Left lung (tissue), 10 donors: Measurements from ENCODE around the gene APBA2. TPM values are rescaled to one million over a fixed set of nuclear protein-coding genes. Genes with fewer than 3 reads are reported as not detected.
"Not testable (repeated sequence)": the region's sequence is repeated elsewhere in the genome, so short reads cannot be mapped to it uniquely, and the experiment has no call there.

Source experiments
- ATAC-seq: fragments of 200-7000 bp; cut with Tn5 transposase; one replicate; pipeline ENCODE4 v1.9.1; 2020; ENCODE audit warnings: moderate library complexity
- DNase-seq, 4 donors: peaks; one replicate each; pipeline ENCODE4 v3.0.0-alpha.2; 2013 to 2020
- H3K27ac ChIP-seq, 2 donors: fragments of 200-600 bp; sonication (generic) in 1 of 2; one replicate each; pipeline versions ENCODE4 v1.5.0 to v1.8.0; 2020 to 2021
- H3K27me3 ChIP-seq, 2 donors: fragments of 200-600 bp; sonication (generic) in 1 of 2; one replicate each; pipeline versions ENCODE4 v1.5.0 to v1.8.0; 2020 to 2021
- H3K36me3 ChIP-seq, 2 donors: fragments of 200-600 bp; sonication (generic) in 1 of 2; one replicate each; pipeline versions ENCODE4 v1.5.0 to v1.8.0; 2020 to 2021
- H3K4me1 ChIP-seq, 2 donors: fragments of 200-600 bp; one replicate each; pipeline ENCODE4 v1.8.0; 2021
- H3K4me3 ChIP-seq, 2 donors: fragments of 200-600 bp; sonication (generic) in 1 of 2; one replicate each; pipeline versions ENCODE4 v1.5.0 to v1.8.0; 2020 to 2021; ENCODE audit warnings: mild to moderate bottlenecking in 1 of 2
- H3K9me3 ChIP-seq, 2 donors: fragments of 200-600 bp; sonication (generic) in 1 of 2; one replicate each; pipeline versions ENCODE4 v1.5.0 to v1.8.0; 2020 to 2021
- intact Hi-C, 2 donors: fragments of 100-400 bp; cut with DNase I; formaldehyde crosslinking; loops; one replicate each; pipeline versions ENCODE4 v1.11.2 to v1.14.2; 2022
- polyA plus RNA-seq, 6 donors: library from polyadenylated mRNA; unstranded; fragments of 120-200 nt; gene quantifications; one replicate each; pipeline ENCODE4 v1.2.1, GENCODE V29; 2013; ENCODE audit not compliant: insufficient read length in 6 of 6
- total RNA-seq, 2 donors: library from RNA; stranded (reverse); fragmentation: NEBNext Ultra II Directional; extraction: Animal tissue kit (Norgen Biotek cat#: 25700); gene quantifications; one replicate each; pipeline ENCODE4 v1.2.1, GENCODE V29; 2021
- TF ChIP-seq, protein P1 (sequence below), 2 donors: fragments of 200-600 bp; sonication (generic) in 1 of 2; IDR thresholded peaks; one replicate each; pipeline versions ENCODE4 v1.5.0 to v1.8.0; 2021; ENCODE audit warnings: antibody characterized with exemption in 2 of 2
- donor health status: DM: no; HTN: yes; CAD: no.
- donor health status: DM: no; HTN: no; CAD: no.

Gene APBA2
- total and polyA plus RNA-seq, 8 donors: 3.9 to 18.4 (median 11.1) TPM

DNA sequence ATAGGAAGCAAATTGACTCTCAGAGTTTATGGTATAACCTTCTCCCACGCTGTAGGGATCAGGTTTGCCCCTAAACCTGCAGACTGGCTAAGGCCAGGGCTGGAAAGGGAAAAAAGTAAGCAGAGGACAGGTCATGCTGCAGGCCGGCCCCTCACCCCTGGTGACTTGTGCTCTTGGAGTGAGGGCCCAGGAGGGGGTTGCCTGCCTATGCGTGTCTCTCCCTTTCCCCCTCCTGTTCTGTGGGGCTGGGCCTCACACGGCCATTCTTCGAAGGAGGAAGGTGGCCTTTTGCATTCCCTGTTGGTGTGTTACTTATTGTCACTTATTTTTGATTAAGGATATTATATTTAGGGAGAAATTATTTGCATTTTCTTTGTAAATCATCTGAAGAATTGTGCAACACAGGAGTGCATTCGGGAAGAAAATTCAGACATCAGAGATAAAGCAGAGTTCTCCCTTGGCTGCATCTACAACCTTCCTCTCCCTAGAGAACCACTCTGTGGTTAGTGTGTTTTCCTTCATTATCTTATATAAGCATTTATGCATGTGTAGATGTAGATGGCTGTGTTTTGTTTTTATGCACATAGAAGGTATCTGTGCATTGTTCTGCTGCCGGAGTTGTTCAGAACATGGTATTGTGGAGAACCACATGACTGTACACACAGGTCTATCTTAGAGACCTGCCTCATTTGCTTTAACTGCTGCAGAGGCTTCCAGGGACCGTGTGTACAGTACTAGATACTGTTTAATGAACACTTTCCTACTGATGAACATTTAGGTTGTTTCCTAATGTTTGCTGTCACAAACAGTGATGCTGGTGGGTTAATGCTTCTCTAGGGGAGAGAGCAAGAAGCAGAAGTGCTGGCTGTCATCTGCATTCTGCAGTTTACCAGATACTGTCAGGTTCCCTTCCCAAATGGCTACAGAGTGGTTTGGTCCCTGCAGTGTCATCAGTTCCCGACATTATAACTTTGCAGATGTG is 133.5 kb downstream of the APBA2 start:
- intact Hi-C loops: no loop called here
- Histone ChIP-seq H3K4me1 (no peaks in the 10 kb centered on the region), H3K27ac (no peak overlapping the region), H3K4me3 (no peak overlapping the region), H3K27me3 (no peaks in the 10 kb centered on the region), H3K9me3 (no peaks in the 10 kb centered on the region), H3K36me3 (no peaks in the 10 kb centered on the region)
- TF ChIP-seq, protein P1, sequence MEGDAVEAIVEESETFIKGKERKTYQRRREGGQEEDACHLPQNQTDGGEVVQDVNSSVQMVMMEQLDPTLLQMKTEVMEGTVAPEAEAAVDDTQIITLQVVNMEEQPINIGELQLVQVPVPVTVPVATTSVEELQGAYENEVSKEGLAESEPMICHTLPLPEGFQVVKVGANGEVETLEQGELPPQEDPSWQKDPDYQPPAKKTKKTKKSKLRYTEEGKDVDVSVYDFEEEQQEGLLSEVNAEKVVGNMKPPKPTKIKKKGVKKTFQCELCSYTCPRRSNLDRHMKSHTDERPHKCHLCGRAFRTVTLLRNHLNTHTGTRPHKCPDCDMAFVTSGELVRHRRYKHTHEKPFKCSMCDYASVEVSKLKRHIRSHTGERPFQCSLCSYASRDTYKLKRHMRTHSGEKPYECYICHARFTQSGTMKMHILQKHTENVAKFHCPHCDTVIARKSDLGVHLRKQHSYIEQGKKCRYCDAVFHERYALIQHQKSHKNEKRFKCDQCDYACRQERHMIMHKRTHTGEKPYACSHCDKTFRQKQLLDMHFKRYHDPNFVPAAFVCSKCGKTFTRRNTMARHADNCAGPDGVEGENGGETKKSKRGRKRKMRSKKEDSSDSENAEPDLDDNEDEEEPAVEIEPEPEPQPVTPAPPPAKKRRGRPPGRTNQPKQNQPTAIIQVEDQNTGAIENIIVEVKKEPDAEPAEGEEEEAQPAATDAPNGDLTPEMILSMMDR (IDR thresholded peaks at IDR 0.05): no peak
- ATAC-seq: no peak
- DNase-seq: no peak

DNA sequence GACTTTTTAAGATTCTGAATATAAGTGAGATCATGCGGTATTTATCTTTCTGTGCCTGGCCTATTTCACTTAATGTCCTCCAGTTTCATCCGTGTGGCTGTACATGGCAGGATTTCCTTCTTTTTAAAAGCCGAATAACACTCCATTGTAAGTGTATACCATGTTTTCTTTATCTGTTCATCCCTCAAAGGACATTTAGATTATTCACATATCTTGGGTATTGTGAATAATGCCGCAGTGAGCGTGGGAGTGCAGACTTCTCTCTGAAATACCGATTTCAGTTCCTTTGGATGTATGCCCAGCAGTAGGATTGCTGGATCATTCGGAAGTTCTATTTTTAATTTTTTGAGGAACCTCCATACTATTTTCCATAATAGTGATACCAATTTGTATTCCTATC is 136.1 kb downstream of the APBA2 start:
- Histone ChIP-seq H3K27ac (no peak overlapping the region), H3K27me3 (no peaks in the 10 kb centered on the region), H3K4me3 (no peak overlapping the region), H3K36me3 (no peaks in the 10 kb centered on the region), H3K4me1 (no peaks in the 10 kb centered on the region), H3K9me3 (no peaks in the 10 kb centered on the region)
- TF ChIP-seq, protein P1 (IDR thresholded peaks at IDR 0.05): no peak
- intact Hi-C loops: no loop called here
- ATAC-seq (no peak), DNase-seq (no peak)

DNA sequence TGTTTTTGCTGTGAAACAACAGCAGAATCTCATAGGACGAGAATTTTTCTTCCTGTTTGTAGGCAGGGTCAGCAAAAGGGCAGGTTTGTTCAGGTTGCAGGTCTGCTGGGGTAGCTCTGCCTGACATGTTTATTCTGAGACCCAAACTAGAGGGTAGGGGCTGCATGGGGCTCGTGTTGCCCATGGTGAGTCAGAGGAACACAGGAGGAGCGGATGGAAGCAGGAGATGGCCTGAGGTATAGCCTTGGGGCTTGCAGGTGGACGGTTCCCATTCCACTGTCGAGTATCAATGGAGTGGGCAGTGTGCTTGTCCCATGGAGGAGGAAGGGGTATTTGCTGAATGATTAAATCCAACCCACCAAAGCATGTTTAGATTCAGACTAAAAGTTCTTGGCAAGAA is 138.9 kb downstream of the APBA2 start:
- Histone ChIP-seq H3K27ac (no peak overlapping the region), H3K4me1 (no peaks in the 10 kb centered on the region), H3K9me3 (no peaks in the 10 kb centered on the region), H3K27me3 (no peaks in the 10 kb centered on the region), H3K4me3 (no peak overlapping the region), H3K36me3 (no peaks in the 10 kb centered on the region)
- no peak for DNase-seq
- TF ChIP-seq, protein P1 (IDR thresholded peaks at IDR 0.05): no peak
- ATAC-seq: no peak
- intact Hi-C loops: no loop called here

DNA sequence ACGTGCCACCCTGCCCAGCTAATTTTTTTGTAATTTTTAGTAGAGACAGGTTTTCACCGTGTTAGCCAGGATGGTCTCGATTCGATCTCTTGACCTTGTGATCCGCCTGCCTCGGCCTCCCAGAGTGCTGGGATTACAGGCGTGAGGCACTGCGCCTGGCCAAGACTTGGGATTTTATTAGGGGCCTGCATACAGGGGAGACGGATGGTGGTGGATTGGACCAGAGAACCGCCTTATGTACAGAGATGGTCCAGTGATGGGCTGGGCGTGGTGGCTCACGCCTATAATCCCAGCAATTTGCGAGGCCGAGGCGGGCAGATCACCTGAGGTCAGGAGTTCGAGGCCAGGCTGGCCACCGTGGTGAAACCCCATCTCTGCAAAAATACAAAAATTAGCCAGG is 139.6 kb downstream of the APBA2 start:
- H3K4me1 ChIP-seq, H3K27me3 ChIP-seq, ATAC-seq, intact Hi-C loops, DNase-seq, H3K9me3 ChIP-seq, H3K4me3 ChIP-seq, H3K27ac ChIP-seq, H3K36me3 ChIP-seq: not testable (repeated sequence)

DNA sequence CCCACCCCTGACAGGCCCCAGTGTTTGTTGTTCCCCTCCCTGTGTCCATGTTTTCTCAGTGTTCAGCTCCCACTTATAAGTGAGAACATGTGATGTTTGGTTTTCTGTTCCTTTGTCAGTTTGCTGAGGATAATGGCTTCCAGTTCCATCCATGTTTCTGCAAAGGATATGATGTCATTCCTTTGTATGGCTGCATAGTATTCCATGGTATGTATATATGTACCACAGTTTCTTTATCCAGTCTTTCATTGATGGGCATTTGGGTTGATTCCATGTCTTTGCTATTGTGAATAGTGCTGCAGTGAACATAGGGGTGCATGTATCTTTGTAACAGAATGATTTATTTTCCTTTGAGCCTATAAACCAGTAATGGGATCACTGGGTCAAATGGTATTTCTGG is 142.4 kb downstream of the APBA2 start:
- H3K27me3 ChIP-seq, H3K27ac ChIP-seq, DNase-seq, intact Hi-C loops, H3K4me3 ChIP-seq, ATAC-seq, H3K36me3 ChIP-seq, H3K4me1 ChIP-seq, H3K9me3 ChIP-seq: not testable (repeated sequence)

DNA sequence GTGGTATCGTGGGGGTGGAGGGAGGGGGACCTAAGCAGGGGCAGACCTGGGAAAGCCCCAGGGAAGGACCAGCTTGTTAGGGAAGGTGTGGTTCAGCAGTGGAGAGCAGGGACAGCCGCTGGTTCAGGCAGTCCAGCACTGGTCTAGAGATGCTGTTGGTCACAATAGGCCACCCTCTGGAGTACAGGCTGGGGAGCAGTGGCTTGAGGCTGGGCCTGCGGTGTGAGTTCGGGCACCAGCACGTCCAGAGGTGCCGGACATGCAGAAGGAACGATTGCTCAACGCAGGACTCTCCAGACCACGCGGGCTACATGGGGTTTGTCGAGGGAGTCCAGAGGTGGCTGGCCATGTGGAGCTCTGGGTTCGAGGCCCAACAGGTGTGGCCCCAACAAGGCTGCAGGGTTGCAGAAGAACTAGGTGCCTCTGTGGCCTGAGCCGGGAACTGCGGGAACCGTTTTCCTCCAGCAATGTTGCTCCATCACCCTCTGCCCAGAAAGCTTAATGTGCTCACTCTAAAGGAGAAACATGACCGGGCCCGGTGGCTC is 143.9 kb downstream of the APBA2 start:
- DNase-seq: no peak
- Histone ChIP-seq H3K27me3 (no peaks in the 10 kb centered on the region), H3K36me3 (no peaks in the 10 kb centered on the region), H3K4me1 (no peaks in the 10 kb centered on the region), H3K27ac (no peak overlapping the region), H3K9me3 (peaks cover 0 to 6% of the 10 kb centered on the region in 2 donors), H3K4me3 (no peak overlapping the region)
- intact Hi-C loops: no loop called here
- no peak for ATAC-seq
- TF ChIP-seq, protein P1 (IDR thresholded peaks at IDR 0.05): no peak
